HG03280 (cell line): ENCODE results near the gene AGFG2.
A peak's percentile ranks its signal among the peaks of the same experiment; 100 is the strongest.

Experiments used
- ATAC-seq: cut with Tn5 transposase; IDR thresholded peaks from one replicate; pipeline ENCODE4 v1.9.1; 2021; ENCODE audit warnings: mild to moderate bottlenecking, moderate library complexity; ENCODE audit not compliant: unreplicated experiment

Gene AGFG2

DNA sequence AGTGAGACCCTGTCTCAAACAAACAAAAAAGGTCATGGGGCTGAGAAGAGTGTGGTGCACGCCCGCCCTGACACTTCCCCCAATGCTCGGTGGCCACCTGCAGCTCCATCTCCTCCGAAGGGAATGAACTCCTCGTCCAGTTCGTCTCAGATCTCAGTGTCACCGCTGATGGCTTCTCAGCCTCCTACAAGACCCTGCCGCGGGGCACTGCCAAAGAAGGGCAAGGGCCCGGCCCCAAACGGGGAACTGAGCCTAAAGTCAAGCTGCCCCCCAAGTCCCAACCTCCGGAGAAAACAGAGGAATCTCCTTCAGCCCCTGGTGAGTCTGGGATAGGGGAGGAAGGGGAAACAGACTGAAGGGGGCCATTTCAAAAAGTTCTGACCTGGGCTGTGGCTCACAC, 67.3 kb downstream of the AGFG2 start:
- no peak for ATAC-seq

DNA sequence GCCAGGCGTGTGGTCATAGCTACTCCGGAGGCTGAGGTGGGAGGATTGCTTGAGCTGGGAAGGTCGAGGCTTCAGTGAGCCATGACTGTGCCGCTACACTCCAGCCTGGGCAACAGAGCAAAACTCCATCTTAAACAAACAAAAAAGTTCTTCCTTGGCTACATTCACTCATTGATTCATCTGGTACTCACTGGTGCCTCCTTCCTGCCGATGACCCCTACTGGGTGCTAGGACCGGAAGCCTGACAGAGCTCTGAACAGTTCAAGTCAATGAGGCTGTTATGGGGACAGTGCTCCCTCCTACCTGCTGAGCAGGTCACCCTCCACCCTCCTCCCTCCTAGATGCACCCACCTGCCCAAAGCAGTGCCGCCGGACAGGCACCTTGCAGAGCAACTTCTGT, 68.1 kb downstream of the AGFG2 start:
- no peak for ATAC-seq

DNA sequence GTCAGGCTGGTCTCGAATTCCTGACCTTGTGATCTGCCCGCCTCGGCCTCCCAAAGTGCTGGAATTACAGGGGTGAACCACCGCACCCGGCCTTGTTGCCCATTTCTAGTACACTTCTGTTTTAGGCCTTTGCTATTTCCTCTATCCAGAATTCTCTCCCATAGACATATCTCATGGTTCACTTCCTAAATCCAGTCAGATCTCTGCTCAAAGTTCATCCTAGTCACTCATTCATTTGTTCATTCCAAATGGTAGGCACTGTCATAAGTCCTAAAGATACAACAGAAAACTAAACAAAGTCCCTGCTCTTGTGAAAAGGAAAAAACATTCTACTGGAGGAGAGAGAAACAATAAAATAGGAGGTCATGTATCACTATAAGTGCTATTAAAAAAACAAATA, 71.0 kb downstream of the AGFG2 start:
- no peak for ATAC-seq

DNA sequence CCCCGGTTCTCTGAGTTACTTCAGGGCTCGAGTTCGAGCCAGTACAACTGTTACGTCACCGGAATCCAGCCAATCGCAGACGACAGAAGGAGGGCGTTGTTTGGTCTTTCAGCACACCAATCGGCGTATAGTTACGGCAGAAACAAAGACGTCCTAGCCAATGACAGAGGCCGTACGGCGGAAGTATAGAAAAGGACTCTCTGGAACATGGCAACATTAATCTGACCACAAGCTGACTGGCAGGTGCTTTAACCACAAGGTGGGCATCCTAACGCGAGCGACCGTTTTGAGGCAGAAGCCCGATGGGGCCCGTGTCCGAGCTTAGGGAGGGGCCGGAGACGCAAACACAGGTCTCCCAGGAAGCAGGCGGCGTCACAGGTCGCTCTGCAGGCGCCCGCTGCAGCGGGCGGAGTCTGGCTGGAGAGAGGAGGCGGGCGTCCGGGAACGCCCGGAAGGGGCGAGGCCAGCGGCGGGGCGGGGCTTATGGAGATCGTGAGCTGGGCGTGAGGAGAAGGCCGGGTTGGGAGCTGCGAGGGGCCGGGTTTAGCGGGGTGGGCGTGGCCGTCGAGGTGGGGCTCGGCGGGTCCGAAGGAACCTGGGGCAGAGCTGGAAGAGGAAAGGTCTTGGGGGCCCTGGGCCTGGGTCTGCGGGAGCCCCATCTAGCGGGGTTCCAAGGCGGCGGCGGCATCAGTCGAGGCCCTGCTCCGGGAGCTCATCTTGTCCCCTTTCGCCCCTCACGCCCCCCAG, 73.2 kb downstream of the AGFG2 start, which contains the start of gene MOSPD3:
TSS of gene MOSPD3 (plus strand) at position 558 of the 747 bp plus-strand sequence. CDS start 252 bp downstream, outside the sequence.
- ATAC-seq = peak; percentile 95

DNA sequence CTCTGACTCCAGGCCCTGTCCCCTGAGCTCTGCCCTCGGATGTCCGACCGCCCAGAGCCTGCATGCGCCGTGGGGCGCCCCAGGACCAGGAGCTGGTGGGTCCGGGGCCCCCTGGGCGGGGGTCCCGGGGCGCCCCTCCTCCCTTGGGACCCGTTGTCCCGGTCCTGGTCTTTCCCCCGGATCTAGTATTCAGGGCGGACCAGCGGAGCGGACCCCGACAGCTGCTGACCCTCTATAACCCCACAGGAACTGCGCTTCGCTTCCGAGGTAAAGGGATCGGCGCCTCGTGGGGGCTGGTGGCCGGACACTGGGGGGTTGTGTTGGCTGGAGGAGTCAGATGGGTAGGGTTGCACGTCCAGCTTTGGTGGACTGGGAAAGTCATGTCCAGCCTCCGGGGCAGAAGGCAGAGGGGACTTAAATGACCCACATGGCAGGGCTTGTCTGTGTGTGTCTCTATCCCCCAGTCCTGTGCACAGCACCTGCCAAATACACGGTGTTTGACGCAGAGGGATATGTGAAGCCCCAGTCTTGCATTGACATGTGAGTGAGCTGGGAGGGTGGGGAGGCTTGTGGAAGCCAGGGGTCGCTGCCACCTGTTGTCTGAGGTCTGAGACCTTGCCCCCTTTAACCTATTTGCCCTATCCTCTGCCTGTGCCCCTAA, 73.9 kb downstream of the AGFG2 start:
- no peak for ATAC-seq

DNA sequence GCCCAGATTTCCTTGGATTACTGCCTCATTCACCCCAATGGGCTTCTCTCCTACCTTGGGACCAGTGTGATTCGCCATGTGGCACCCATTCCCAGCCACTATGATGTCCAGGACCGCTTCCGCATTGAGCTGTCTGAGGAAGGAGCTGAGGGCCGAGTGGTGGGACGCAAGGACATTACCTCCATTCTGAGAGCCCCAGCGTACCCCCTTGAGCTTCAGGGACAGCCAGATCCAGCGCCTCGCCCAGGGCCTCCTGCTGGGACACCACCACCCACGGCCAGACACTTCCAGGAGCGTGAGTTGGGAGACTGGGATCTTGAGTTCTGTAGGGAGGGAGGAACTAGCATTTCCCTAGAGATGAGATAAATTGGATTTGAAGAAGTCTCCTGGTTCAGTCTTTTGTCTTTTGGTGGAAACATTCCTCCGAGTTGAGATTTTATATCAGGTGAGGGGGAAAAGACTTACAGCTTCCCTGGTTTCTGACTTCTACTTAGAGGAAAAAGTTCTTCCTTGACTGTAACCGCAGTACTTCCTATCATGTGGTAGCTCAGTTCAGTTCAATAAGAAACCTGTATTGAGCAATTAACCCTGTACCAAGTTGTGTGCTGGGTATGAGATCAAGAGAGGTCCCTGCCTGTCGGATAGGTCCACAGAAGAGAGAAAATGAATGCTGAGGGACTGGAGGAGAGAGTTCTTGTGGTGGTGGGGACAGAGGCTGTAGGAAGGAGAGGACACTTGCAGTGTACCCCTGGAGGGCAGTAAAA, 74.6 kb downstream of the AGFG2 start:
- no peak for ATAC-seq

DNA sequence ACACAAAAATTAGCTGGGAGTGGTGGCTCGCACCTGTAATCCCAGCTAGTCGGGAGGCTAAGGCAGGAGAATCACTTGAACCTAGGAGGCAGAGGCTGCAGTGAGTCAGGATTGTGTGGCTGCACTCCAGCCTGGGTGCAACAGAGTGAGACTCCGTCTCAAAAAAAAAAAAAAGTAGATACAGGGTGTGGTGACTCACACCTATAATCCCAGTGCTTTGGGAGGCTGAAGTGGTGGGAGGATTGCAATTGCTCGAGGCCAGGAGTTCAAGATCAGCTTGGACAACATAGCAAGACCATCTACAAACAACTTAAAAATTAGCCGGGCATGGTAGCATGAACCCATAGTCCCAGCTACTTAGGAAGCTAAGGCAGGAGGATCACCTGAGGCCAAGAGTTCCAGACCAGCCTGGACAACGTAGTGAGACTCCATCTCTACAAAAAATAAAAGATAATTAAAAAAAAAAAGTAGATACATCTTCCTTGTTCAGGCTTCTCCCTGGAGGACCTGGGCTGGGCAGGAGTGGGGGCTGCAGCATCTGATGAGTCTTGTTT, 75.4 kb downstream of the AGFG2 start:
- no peak for ATAC-seq
